KMS-11 (cell line): ENCODE results near the gene PHF20.

ENCODE experiments used
- H2AFZ ChIP-seq: fragments of 200-600 bp; sonication (generic); 2 replicates; pipeline ENCODE4 v1.6.1; 2016; ENCODE audit warnings: antibody characterized with exemption, mixed run types, low read depth
- H3K27ac ChIP-seq: fragments of 200-600 bp; sonication (generic); 2 replicates; pipeline ENCODE4 v1.6.1; 2016; ENCODE audit warnings: mild to moderate bottlenecking, mixed run types
- H3K27me3 ChIP-seq: fragments of 200-600 bp; sonication (generic); 2 replicates; pipeline ENCODE4 v1.6.1; 2017; ENCODE audit warnings: mild to moderate bottlenecking, low read depth, mixed run types, moderate library complexity; ENCODE audit not compliant: insufficient read depth
- H3K36me3 ChIP-seq: fragments of 200-600 bp; sonication (generic); 2 replicates; pipeline ENCODE4 v1.6.1; 2017; ENCODE audit warnings: mild to moderate bottlenecking, mixed run types; ENCODE audit not compliant: insufficient read depth
- H3K4me1 ChIP-seq: fragments of 200-600 bp; sonication (generic); 2 replicates; pipeline ENCODE4 v1.6.1; 2016; ENCODE audit warnings: mild to moderate bottlenecking, low read depth, mixed run types; ENCODE audit not compliant: poor library complexity, severe bottlenecking
- H3K4me2 ChIP-seq: fragments of 200-600 bp; sonication (generic); 2 replicates; pipeline ENCODE4 v1.7.0; 2016; ENCODE audit warnings: mild to moderate bottlenecking, mixed run types
- H3K4me3 ChIP-seq: fragments of 200-600 bp; sonication (generic); IDR thresholded peaks from 2 replicates; pipeline ENCODE4 v1.6.1; 2017; ENCODE audit warnings: low read depth, low read length, mixed read lengths; ENCODE audit not compliant: insufficient read depth
- H3K79me2 ChIP-seq: fragments of 200-600 bp; sonication (generic); 2 replicates; pipeline ENCODE4 v1.6.1; 2016; ENCODE audit warnings: low read depth, mixed run types; ENCODE audit not compliant: insufficient read depth
- H3K9ac ChIP-seq: fragments of 200-600 bp; sonication (generic); 2 replicates; pipeline ENCODE4 v1.6.1; 2016; ENCODE audit warnings: mild to moderate bottlenecking, mixed run types
- H4K20me1 ChIP-seq: fragments of 200-600 bp; sonication (generic); 2 replicates; pipeline ENCODE4 v1.6.1; 2016; ENCODE audit warnings: mild to moderate bottlenecking, mixed run types; ENCODE audit not compliant: insufficient read depth
- TF ChIP-seq, protein P1 (sequence below): fragments of 200-600 bp; sonication (generic); conservative IDR thresholded peaks from 2 replicates; pipeline ENCODE4 v1.6.1; 2017; ENCODE audit warnings: low read depth, mild to moderate bottlenecking, antibody characterized with exemption, low read length, moderate library complexity, mixed read lengths

The PHF20 gene

DNA sequence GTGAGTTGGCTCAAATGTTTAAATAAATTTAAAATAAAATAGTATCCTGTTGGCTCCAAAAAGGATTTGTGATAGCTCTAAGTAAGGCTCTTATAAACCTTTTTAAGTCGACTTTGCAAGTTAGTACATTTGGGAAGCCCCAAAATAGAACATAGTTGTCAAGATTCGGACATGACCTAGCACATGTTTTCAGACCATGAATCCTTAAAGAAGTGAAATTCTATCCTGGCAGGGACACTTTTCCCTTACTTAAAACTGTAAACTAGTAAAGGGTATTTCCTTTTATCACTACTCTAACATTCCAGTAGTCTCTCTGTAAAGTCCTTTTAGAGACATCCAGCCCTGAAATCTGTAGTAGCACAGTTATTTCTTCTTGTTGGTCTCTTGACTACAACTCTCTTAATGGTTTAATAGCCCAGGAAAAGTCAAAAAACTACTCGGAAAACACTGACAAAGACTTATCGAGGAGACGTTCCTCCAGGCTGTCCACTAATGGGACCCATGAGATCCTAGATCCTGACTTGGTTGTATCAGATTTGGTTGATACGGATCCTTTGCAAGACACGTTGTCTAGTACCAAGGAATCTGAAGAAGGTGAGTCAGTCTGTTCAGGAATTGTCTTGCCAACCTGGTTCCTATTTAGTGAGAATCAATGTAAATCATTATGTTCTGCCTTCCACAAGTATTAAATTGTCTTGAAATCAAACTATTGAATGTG, 98.9 kb downstream of the PHF20 start:
- Histone ChIP-seq H3K79me2 (no peaks in the 10 kb centered on the region), H4K20me1 (no peaks in the 10 kb centered on the region), H2AFZ (no peak overlapping the region), H3K4me1 (no peaks in the 10 kb centered on the region), H3K36me3 (no peaks in the 10 kb centered on the region), H3K4me2 (no peak overlapping the region), H3K9ac (no peak overlapping the region), H3K4me3 (no peak overlapping the region), H3K27ac (no peak overlapping the region), H3K27me3 (no peaks in the 10 kb centered on the region)
- TF ChIP-seq, protein P1, sequence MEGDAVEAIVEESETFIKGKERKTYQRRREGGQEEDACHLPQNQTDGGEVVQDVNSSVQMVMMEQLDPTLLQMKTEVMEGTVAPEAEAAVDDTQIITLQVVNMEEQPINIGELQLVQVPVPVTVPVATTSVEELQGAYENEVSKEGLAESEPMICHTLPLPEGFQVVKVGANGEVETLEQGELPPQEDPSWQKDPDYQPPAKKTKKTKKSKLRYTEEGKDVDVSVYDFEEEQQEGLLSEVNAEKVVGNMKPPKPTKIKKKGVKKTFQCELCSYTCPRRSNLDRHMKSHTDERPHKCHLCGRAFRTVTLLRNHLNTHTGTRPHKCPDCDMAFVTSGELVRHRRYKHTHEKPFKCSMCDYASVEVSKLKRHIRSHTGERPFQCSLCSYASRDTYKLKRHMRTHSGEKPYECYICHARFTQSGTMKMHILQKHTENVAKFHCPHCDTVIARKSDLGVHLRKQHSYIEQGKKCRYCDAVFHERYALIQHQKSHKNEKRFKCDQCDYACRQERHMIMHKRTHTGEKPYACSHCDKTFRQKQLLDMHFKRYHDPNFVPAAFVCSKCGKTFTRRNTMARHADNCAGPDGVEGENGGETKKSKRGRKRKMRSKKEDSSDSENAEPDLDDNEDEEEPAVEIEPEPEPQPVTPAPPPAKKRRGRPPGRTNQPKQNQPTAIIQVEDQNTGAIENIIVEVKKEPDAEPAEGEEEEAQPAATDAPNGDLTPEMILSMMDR, result no peak

DNA sequence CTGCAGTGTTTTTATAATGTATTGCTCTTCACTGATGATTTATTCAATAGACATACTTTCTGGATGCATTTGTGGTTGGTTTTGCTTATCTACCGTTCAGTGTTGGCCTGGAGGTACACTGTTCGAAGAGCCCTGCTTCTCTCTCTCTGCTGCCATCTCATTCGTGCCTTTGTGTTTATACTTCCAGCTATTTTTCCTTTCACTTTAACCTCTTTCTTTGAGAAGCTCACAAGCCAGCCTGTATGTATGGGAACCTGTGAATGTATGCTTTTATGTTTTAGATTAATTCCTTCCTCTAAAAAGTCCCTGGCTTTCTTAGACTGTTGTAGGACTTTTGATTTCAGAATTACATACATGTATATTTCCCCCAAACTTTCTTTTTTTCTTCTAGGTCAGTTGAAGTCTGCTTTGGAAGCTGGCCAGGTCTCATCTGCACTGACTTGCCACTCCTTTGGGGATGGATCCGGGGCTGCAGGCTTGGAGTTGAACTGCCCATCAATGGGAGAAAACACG, 99.5 kb downstream of the PHF20 start:
- Histone ChIP-seq H3K9ac (no peak overlapping the region), H2AFZ (no peak overlapping the region)

DNA sequence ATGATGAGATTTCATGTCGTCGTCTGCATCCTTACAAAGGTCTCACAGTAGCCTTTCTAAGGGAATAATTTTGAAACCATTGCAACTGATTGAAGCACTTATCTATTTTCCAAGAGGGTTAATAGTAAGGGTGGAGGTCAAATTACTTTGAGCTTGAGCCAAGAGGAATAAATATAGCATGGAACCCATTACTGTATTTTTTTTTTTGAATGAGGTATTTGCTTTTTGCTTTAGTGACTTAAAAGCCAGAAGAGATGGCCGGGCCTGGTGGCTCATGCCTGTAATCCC, 104.2 kb downstream of the PHF20 start:
- Histone ChIP-seq H3K4me1 (no peaks in the 10 kb centered on the region), H3K9ac (no peak overlapping the region), H4K20me1 (no peaks in the 10 kb centered on the region), H3K79me2 (no peaks in the 10 kb centered on the region), H3K4me3 (no peak overlapping the region), H2AFZ (no peak overlapping the region), H3K27me3 (no peaks in the 10 kb centered on the region), H3K27ac (no peak overlapping the region), H3K36me3 (no peaks in the 10 kb centered on the region), H3K4me2 (no peak overlapping the region)
- TF ChIP-seq, protein P1, result no peak

More for the DNA sequence above, 99.5 kb downstream of the PHF20 start:
- no peaks in the 10 kb centered on the region for H3K27me3 ChIP-seq
- TF ChIP-seq, protein P1, result no peak
- H3K4me3 ChIP-seq, result no peak overlapping the region
- no peaks in the 10 kb centered on the region for H3K4me1 ChIP-seq
- no peaks in the 10 kb centered on the region for H3K79me2 ChIP-seq
- H4K20me1 ChIP-seq, result no peaks in the 10 kb centered on the region
- H3K27ac ChIP-seq, result no peak overlapping the region
- no peaks in the 10 kb centered on the region for H3K36me3 ChIP-seq
- H3K4me2 ChIP-seq, result no peak overlapping the region

DNA sequence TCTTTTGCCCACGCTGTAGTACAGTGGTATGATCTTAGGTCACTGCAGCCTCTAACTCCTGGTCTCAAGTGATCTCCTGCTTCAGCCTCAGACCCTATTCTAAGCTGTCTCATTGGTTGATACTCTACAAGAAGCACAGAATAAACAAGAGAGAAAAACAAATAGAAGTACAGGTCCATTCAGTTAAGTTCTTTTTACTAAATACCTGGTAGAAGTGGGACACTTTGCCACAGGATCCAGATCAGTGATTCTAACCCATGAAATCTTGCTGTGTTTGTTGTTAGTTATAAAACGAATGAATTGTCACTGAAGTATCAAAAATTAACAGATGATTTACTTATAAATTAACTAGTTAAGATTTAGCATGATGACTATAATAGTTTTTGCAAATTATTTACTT, 105.8 kb downstream of the PHF20 start:
- H3K27ac ChIP-seq, result no peak overlapping the region
- H3K4me3 ChIP-seq, result no peak overlapping the region
- no peak overlapping the region for H2AFZ ChIP-seq
- no peaks in the 10 kb centered on the region for H3K36me3 ChIP-seq
- H4K20me1 ChIP-seq, result no peaks in the 10 kb centered on the region
- H3K4me2 ChIP-seq, result no peak overlapping the region
- TF ChIP-seq, protein P1, result no peak
- no peaks in the 10 kb centered on the region for H3K4me1 ChIP-seq
- no peaks in the 10 kb centered on the region for H3K79me2 ChIP-seq
- no peak overlapping the region for H3K9ac ChIP-seq
- no peaks in the 10 kb centered on the region for H3K27me3 ChIP-seq
